HG03159 (cell line): ENCODE data around the gene RIPK3.
A peak's percentile ranks its signal among the peaks of the same experiment; 100 is the strongest.
"Not testable (repeated sequence)": the region's sequence is repeated elsewhere in the genome, so short reads cannot be mapped to it uniquely, and the experiment has no call there.

Experiments used
- ATAC-seq: cut with Tn5 transposase; IDR thresholded peaks from one replicate; pipeline ENCODE4 v1.9.1; 2021; ENCODE audit warnings: mild to moderate bottlenecking, moderate library complexity; ENCODE audit not compliant: unreplicated experiment

The RIPK3 gene

GRCh38 chr14:24348186-24348585 lies 8.4 kb upstream of the RIPK3 start:
- no peak for ATAC-seq

GRCh38 chr14:24347134-24347533 lies 7.3 kb upstream of the RIPK3 start:
- no peak for ATAC-seq

- ATAC-seq, result no peak
These were observed 4.2 kb upstream of the RIPK3 start for GRCh38 chr14:24343795-24344660.

GRCh38 chr14:24342889-24343288 lies 3.1 kb upstream of the RIPK3 start:
- no peak for ATAC-seq

- ATAC-seq, result no peak
These were observed 815 bp upstream of the RIPK3 start for GRCh38 chr14:24340606-24341005.

- no peak for ATAC-seq
These were observed 948 bp downstream of the RIPK3 start for GRCh38 chr14:24338843-24339242.

GRCh38 chr14:24337824-24338175 lies 2.0 kb downstream of the RIPK3 start:
- ATAC-seq, result no peak

GRCh38 chr14:24337144-24337823 lies 2.5 kb downstream of the RIPK3 start:
- ATAC-seq, result no peak

- ATAC-seq, result no peak
These were observed 4.2 kb downstream of the RIPK3 start for GRCh38 chr14:24335461-24336171.

GRCh38 chr14:24334431-24335291 lies 5.1 kb downstream of the RIPK3 start, which contains the start of gene ADCY4:
Gene ADCY4 (minus strand): TSS chr14:24335071. CDS start chr14:24334652, 419 bp downstream.
- ATAC-seq, result no peak

GRCh38 chr14:24332268-24332993 lies 7.4 kb downstream of the RIPK3 start:
- peak; percentile 78 for ATAC-seq

- ATAC-seq, result no peak
These were observed 8.0 kb downstream of the RIPK3 start for GRCh38 chr14:24331731-24332267.

GRCh38 chr14:24330973-24331674 lies 8.7 kb downstream of the RIPK3 start:
- no peak for ATAC-seq

GRCh38 chr14:24329736-24330135 lies 10.1 kb downstream of the RIPK3 start:
- ATAC-seq, result no peak

GRCh38 chr14:24329073-24329663 lies 10.6 kb downstream of the RIPK3 start:
- no peak for ATAC-seq

GRCh38 chr14:24327914-24328313 lies 11.9 kb downstream of the RIPK3 start:
- not testable (repeated sequence) for ATAC-seq

GRCh38 chr14:24327303-24327702 lies 12.5 kb downstream of the RIPK3 start:
- ATAC-seq, result no peak

GRCh38 chr14:24325963-24326362 lies 13.8 kb downstream of the RIPK3 start:
- no peak for ATAC-seq
